GM12864 (cell line): Measurements from ENCODE around the gene STXBP5.
"Not testable (repeated sequence)": the region's sequence is repeated elsewhere in the genome, so short reads cannot be mapped to it uniquely, and the experiment has no call there.

Source experiments
- DNase-seq: peaks from one replicate; pipeline ENCODE4 v3.0.0-alpha.2; 2011; ENCODE audit warnings: low read depth
- H3K4me3 ChIP-seq: 2 replicates; pipeline ENCODE4 v1.5.1; 2011; ENCODE audit warnings: mild to moderate bottlenecking, low read depth, low read length, control low read depth
- CTCF ChIP-seq: IDR thresholded peaks from 2 replicates; pipeline ENCODE4 v1.5.1; 2011; ENCODE audit warnings: low read depth, mild to moderate bottlenecking, moderate library complexity, low read length, control low read depth, inconsistent platforms; ENCODE audit errors: missing control alignments

Gene STXBP5

DNA sequence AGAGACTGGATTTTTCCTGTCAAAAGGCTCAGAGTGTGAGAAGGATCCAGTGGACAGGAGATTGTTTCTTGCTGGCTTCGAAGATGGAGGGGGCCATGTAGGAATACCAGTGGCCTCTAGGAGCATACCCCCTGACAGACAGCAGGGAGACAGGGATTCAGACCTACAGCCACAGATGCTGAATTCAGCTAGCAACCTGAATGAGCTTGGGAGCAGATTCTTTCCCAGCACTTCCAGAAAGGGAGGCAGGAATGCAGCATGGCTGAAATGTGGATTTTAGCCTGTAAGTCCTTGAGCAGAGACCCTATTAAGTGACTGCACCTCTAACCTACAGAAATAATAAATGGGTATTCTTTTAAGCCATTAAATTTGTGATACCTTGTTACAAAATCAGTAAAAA, 44.6 kb downstream of the STXBP5 start:
- TF ChIP-seq CTCF: no peak
- no peak for DNase-seq
- H3K4me3 ChIP-seq: no peak overlapping the region

- no peak overlapping the region for H3K4me3 ChIP-seq
- TF ChIP-seq CTCF: no peak
- DNase-seq: no peak
Observed at GRCh38 chr6:147251072-147251471, 46.9 kb downstream of the STXBP5 start.

GRCh38 chr6:147254929-147255473, 50.8 kb downstream of the STXBP5 start:
- DNase-seq, H3K4me3 ChIP-seq: not testable (repeated sequence)

GRCh38 chr6:147255948-147256674, 51.9 kb downstream of the STXBP5 start:
- no peak overlapping the region for H3K4me3 ChIP-seq
- no peak for TF ChIP-seq CTCF
- DNase-seq: no peak

DNA sequence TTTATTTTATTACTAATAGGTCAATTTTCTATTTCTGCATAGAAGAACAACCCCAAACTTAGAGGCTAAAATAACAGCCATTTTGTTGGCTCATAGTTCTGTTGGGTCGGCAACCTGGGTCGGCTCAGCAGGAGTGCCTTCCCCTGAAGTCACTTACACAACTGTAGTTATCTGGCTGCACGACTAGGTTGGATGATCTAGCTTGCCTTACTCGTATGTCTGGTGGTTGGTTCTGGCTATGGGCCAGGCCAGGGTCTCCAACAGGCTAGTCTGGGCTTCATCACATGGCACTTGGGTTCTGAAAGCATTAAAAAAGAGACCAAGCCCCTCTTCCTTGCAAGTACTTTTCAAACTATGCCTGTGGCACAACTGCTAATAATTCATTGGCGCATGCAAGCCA, 53.5 kb downstream of the STXBP5 start:
- no peak for TF ChIP-seq CTCF
- H3K4me3 ChIP-seq: no peak overlapping the region
- no peak for DNase-seq

DNA sequence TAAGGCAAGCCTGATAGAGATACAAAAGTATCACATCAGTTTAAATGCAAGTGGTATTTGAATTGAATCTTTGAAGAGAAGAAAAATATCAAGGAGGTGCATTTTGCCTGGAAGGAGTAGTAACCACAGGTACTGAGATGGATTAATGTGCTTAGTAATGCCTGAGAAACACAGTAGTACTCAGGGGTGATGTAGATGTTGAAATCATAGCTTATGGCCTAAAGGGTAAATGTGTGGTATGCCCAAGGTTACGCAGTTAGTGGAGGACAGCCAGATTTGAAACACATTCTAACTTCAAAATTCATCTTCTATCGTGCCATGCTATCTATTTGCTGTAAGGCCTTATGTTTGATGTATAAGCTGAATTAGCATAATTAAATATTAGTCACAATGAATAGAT, 55.9 kb downstream of the STXBP5 start:
- DNase-seq: no peak
- TF ChIP-seq CTCF: no peak
- no peak overlapping the region for H3K4me3 ChIP-seq

DNA sequence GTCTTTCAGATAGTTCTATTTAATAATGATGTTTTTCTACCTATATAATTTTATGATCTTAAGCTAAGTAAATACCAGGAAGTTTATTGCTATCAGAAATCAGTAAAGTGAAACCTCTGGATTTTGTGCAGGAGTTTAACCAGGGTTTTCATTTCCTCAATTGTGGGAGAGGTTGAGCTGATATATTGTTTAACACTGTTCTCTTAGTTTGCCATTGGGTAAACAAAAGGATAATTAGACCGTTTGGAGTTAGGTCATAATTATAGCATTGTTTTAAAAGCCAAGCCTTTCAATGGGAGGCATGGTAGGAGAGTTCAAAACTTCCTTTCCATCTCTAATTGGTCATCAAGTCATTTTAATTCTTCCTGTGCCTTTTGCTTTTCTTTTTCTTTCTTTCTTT, 58.7 kb downstream of the STXBP5 start:
- H3K4me3 ChIP-seq: no peak overlapping the region
- DNase-seq: no peak
- no peak for TF ChIP-seq CTCF
